Mesothelial cell of epicardium (in vitro differentiated cells): ENCODE measurements around the gene MBOAT1. TPM values are rescaled to one million over a fixed set of nuclear protein-coding genes. Genes with fewer than 3 reads are reported as not detected.

Experiments
- DNase-seq, 2 experiments: peaks; one replicate each; pipeline ENCODE4 v3.0.0; 2021; ENCODE audit warnings: low spot score in 2 of 2; ENCODE audit not compliant: unreplicated experiment in 2 of 2
- H3K27ac Mint-ChIP-seq: 2 replicates; pipeline ENCODE4 v1.8.0; 2021; ENCODE audit warnings: mixed read lengths
- H3K27me3 Mint-ChIP-seq: 2 replicates; pipeline ENCODE4 v1.8.0; 2021; ENCODE audit warnings: low read depth, mixed read lengths
- H3K36me3 Mint-ChIP-seq: 2 replicates; pipeline ENCODE4 v1.8.0; 2021; ENCODE audit warnings: mixed read lengths
- H3K4me1 Mint-ChIP-seq: 2 replicates; pipeline ENCODE4 v1.8.0; 2021; ENCODE audit warnings: mixed read lengths
- H3K4me3 Mint-ChIP-seq: 2 replicates; pipeline ENCODE4 v1.8.0; 2021; ENCODE audit warnings: mild to moderate bottlenecking, moderate library complexity, mixed read lengths
- H3K9me3 Mint-ChIP-seq: 2 replicates; pipeline ENCODE4 v1.8.0; 2021; ENCODE audit warnings: mixed read lengths
- total RNA-seq: library from RNA; stranded (reverse); gene quantifications from 3 replicates; pipeline ENCODE4 v1.2.1, GENCODE V29; 2021
- TF ChIP-seq, protein P1 (sequence below): fragments of 200-600 bp; sonication (generic); IDR thresholded peaks from one replicate; pipeline ENCODE4 v1.5.0; 2021; ENCODE audit warnings: antibody characterized with exemption; ENCODE audit not compliant: unreplicated experiment

MBOAT1 gene
- total RNA-seq, 1 donor from 2014 or later: 23.5 TPM

DNA sequence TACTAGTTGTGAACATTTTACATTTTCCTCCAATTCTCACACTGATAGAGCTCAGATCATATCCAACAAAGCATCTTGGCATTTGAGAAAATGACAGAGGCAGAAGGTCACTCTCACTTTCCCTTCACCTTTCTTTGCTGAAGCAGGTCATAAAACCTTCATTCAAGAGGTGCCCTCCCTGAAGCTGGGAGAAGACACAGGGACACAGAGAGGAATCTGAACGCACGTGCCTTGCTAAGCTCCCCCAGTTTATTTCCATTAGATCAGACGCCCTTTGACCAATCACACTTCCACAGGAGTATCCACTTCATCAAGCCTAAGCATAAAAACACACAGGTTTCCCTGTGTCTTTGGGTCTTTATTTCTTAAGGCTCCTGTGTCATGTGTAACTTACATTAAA is 9.2 kb upstream of the MBOAT1 start:
- Mint-ChIP-seq H3K4me3 (no peak overlapping the region), H3K36me3 (no peaks in the 10 kb centered on the region), H3K27me3 (peaks cover 1% of the 10 kb centered on the region), H3K27ac (no peak overlapping the region), H3K9me3 (no peaks in the 10 kb centered on the region), H3K4me1 (peaks cover 14% of the 10 kb centered on the region)
- DNase-seq: no peak
- TF ChIP-seq, protein P1, sequence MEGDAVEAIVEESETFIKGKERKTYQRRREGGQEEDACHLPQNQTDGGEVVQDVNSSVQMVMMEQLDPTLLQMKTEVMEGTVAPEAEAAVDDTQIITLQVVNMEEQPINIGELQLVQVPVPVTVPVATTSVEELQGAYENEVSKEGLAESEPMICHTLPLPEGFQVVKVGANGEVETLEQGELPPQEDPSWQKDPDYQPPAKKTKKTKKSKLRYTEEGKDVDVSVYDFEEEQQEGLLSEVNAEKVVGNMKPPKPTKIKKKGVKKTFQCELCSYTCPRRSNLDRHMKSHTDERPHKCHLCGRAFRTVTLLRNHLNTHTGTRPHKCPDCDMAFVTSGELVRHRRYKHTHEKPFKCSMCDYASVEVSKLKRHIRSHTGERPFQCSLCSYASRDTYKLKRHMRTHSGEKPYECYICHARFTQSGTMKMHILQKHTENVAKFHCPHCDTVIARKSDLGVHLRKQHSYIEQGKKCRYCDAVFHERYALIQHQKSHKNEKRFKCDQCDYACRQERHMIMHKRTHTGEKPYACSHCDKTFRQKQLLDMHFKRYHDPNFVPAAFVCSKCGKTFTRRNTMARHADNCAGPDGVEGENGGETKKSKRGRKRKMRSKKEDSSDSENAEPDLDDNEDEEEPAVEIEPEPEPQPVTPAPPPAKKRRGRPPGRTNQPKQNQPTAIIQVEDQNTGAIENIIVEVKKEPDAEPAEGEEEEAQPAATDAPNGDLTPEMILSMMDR: no peak

DNA sequence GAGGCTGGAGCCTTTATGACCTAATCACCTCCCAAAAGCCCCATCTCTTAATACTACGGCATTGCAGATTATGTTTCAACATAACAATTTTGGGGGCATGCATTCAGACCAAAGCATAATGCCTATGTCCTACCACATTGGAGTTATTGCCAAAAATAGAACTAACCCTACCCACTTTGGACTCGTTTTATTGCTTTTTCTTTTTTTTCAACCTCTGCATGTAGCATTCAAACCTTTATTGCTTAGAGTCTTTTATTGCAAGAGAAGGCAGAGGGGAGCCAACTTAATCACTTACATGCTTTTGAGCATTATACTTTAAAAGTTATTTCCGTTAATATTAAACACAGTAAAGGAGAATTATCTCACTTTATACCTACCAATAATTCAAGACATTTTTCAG is 8.1 kb upstream of the MBOAT1 start:
- TF ChIP-seq, protein P1: no peak
- no peaks in the 10 kb centered on the region for H3K36me3 Mint-ChIP-seq
- no peak overlapping the region for H3K27ac Mint-ChIP-seq
- peaks cover 15% of the 10 kb centered on the region for H3K4me1 Mint-ChIP-seq
- H3K27me3 Mint-ChIP-seq: peaks cover 1% of the 10 kb centered on the region
- no peak overlapping the region for H3K4me3 Mint-ChIP-seq
- no peaks in the 10 kb centered on the region for H3K9me3 Mint-ChIP-seq
- DNase-seq: no peak

DNA sequence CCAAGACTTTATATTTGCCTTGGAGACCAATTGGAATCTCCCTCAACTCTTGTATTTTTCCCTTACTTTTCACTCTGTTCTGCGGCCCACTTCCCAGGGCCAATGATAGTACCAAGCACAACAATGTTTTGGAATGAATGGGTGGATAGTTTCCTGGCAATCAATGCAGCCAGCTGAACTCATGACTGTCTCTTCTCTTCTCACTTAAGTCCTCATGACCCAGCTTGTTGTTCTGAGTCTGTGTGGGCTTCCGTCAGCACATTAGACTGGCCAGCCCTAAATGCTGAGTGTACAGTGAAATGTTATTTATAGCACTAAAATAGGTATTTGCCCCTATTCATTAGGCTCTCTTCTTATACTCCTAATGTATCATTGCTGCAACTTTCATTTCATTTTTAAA is 5.6 kb upstream of the MBOAT1 start:
- Mint-ChIP-seq H3K4me1 (peaks cover 31% of the 10 kb centered on the region), H3K27ac (no peak overlapping the region), H3K36me3 (no peaks in the 10 kb centered on the region), H3K9me3 (no peaks in the 10 kb centered on the region), H3K27me3 (peaks cover 1% of the 10 kb centered on the region), H3K4me3 (no peak overlapping the region)
- no peak for DNase-seq
- TF ChIP-seq, protein P1: no peak

DNA sequence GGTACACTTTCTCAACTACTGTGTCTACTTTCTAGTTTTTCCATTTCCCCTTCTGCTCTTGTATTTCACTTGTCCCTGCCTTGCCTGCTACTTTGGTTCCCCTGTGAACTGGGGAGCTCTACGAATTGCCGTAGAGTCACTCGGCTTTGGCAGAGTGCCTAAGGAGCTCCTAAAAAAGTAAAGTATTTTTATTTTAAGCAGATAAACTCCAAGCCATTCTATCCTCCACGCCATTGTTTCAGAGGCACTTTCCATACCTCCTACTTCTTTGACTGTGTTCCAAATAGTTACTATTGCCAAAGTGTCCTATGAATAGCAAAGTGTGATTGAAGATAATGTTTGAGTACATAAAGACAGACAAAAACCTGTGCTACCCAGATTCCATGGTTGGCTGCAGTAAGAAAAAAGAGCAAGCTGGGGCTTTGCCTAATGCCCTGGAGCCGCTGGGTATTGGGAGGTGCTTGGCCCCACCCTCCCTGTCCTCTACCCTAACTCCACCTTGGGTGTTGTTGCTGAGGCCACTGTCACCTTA is 5.1 kb upstream of the MBOAT1 start:
- TF ChIP-seq, protein P1: no peak
- H3K36me3 Mint-ChIP-seq: no peaks in the 10 kb centered on the region
- H3K27ac Mint-ChIP-seq: peak overlapping the region; percentile 48
- peaks cover 33% of the 10 kb centered on the region for H3K4me1 Mint-ChIP-seq
- DNase-seq: no peak
- H3K4me3 Mint-ChIP-seq: no peak overlapping the region
- peaks cover 1% of the 10 kb centered on the region for H3K27me3 Mint-ChIP-seq
- no peaks in the 10 kb centered on the region for H3K9me3 Mint-ChIP-seq

DNA sequence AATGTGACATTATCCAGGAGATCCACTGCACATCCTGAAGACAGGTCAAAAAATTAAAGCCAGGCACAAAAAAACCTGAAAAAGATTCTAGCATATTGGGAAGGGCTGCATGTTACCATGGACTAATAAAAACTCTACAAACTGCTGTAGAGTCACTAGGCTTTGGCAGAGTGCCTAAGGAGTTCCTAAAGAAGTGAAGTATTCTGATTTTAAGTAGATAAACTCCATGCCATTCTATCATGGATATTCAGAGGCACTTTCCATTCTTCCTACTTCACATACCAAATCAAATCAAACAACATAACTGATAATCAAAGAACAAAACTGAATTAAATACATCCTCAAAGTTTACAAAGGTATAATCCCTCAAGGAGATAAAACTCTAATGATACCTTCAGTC is 3.0 kb upstream of the MBOAT1 start:
- H3K27me3 Mint-ChIP-seq: no peaks in the 10 kb centered on the region
- H3K4me1 Mint-ChIP-seq: peaks cover 46% of the 10 kb centered on the region
- peak overlapping the region; percentile 62 for H3K27ac Mint-ChIP-seq
- H3K4me3 Mint-ChIP-seq: no peak overlapping the region
- no peak for DNase-seq
- H3K9me3 Mint-ChIP-seq: no peaks in the 10 kb centered on the region
- TF ChIP-seq, protein P1: no peak
- no peaks in the 10 kb centered on the region for H3K36me3 Mint-ChIP-seq
